IMR-90 (cell line): ENCODE measurements around the gene ITPRID1. TPM values are rescaled to one million over a fixed set of nuclear protein-coding genes. Genes with fewer than 3 reads are reported as not detected.

Experiments
- ATAC-seq: fragments of 200-7000 bp; cut with Tn5 transposase; 2 replicates; pipeline ENCODE4 v1.9.1; 2020; ENCODE audit warnings: low read depth, mild to moderate bottlenecking, moderate library complexity
- BruUV-seq: library from RNA; stranded (reverse); fragments of 400-500 nt; replicated peaks from 2 replicates; lab custom pipeline; 2021; lab: Mats Ljungman, UMichigan
- CTCF ChIA-PET: fragments of 300-600 bp; formaldehyde crosslinking; extraction: SDS; loops from one replicate; lab custom pipeline; 2021; ENCODE audit warnings: antibody characterized with exemption; lab: Yijun Ruan, JAX
- POLR2A ChIA-PET: fragments of 300-600 bp; sonication (Branson Sonifier 250); formaldehyde crosslinking; loops from one replicate; lab custom pipeline; 2022; ENCODE audit warnings: antibody characterized with exemption; ENCODE audit not compliant: unreplicated experiment; lab: Charles Lee
- DNase-seq: peaks from one replicate; pipeline ENCODE4 v3.0.0; 2013
- H2AFZ ChIP-seq: replicated peaks from 2 replicates; pipeline ENCODE3; 2013; ENCODE audit warnings: low read length, mild to moderate bottlenecking; ENCODE audit not compliant: poor library complexity
- H2AK5ac ChIP-seq: 2 replicates; pipeline ENCODE4 v1.6.1; 2013; ENCODE audit warnings: low read depth, low read length, inconsistent platforms
- H2AK9ac ChIP-seq: replicated peaks from 2 replicates; pipeline ENCODE3; 2013; ENCODE audit warnings: mild to moderate bottlenecking, low read depth, low read length, moderate library complexity; ENCODE audit not compliant: poor library complexity
- H2BK120ac ChIP-seq: 2 replicates; pipeline ENCODE4 v1.6.1; 2013; ENCODE audit warnings: low read depth, low read length, inconsistent platforms
- H2BK15ac ChIP-seq: 3 replicates; pipeline ENCODE4 v1.6.1; 2013; ENCODE audit warnings: low read depth, low read length, inconsistent platforms
- H2BK20ac ChIP-seq: 2 replicates; pipeline ENCODE4 v1.6.1; 2013; ENCODE audit warnings: low read depth, mild to moderate bottlenecking, inconsistent platforms, low read length, moderate library complexity
- H2BK5ac ChIP-seq: 2 replicates; pipeline ENCODE4 v1.6.1; 2013; ENCODE audit warnings: mild to moderate bottlenecking, low read depth, low read length, inconsistent platforms; ENCODE audit not compliant: poor library complexity, severe bottlenecking
- H3K14ac ChIP-seq: replicated peaks from 2 replicates; pipeline ENCODE4 v1.6.1; 2013; ENCODE audit warnings: low read depth, low read length, inconsistent platforms
- H3K18ac ChIP-seq: 2 replicates; pipeline ENCODE4 v1.6.1; 2013; ENCODE audit warnings: low read depth, low read length, control low read depth
- H3K23ac ChIP-seq: 2 replicates; pipeline ENCODE4 v1.6.1; 2013; ENCODE audit warnings: low read depth, low read length, inconsistent platforms
- H3K27ac ChIP-seq: 2 replicates; pipeline ENCODE4 v1.5.1; 2013; ENCODE audit warnings: mild to moderate bottlenecking, control low read depth, low read length; ENCODE audit not compliant: insufficient read depth
- H3K27me3 ChIP-seq: 2 replicates; pipeline ENCODE4 v1.6.1; 2013; ENCODE audit warnings: low read length; ENCODE audit not compliant: control insufficient read depth, insufficient read depth
- H3K36me3 ChIP-seq: 2 replicates; pipeline ENCODE4 v1.6.1; 2013; ENCODE audit warnings: low read length, mixed read lengths; ENCODE audit not compliant: control insufficient read depth, insufficient read depth
- H3K4ac ChIP-seq: 2 replicates; pipeline ENCODE4 v1.6.1; 2013; ENCODE audit warnings: low read depth, low read length, inconsistent platforms
- H3K4me1 ChIP-seq: 2 replicates; pipeline ENCODE4 v1.6.1; 2013; ENCODE audit warnings: low read length, mixed read lengths; ENCODE audit not compliant: control insufficient read depth, insufficient read depth
- H3K4me2 ChIP-seq: 2 replicates; pipeline ENCODE4 v1.6.1; 2013; ENCODE audit warnings: low read depth, mild to moderate bottlenecking, control low read depth, low read length, moderate library complexity
- H3K4me3 ChIP-seq: 2 replicates; pipeline ENCODE4 v1.5.1; 2013; ENCODE audit warnings: low read depth, mild to moderate bottlenecking, control low read depth, low read length, moderate library complexity; ENCODE audit not compliant: insufficient read depth
- H3K56ac ChIP-seq: 2 replicates; pipeline ENCODE4 v1.6.1; 2013; ENCODE audit warnings: low read length, inconsistent platforms; ENCODE audit not compliant: insufficient read depth; ENCODE audit errors: extremely low read depth
- H3K79me1 ChIP-seq, 2 experiments: 2 replicates each; pipeline ENCODE4 v1.6.1; 2013; ENCODE audit warnings: low read length in 2 of 2, inconsistent platforms in 1 of 2, low read depth in 1 of 2
- H3K9ac ChIP-seq: 2 replicates; pipeline ENCODE4 v1.6.1; 2013; ENCODE audit warnings: low read depth, low read length, control low read depth
- H3K9me1 ChIP-seq: 2 replicates; pipeline ENCODE4 v1.6.1; 2013; ENCODE audit warnings: low read length, inconsistent platforms; ENCODE audit not compliant: insufficient read depth
- H3K9me3 ChIP-seq: 2 replicates; pipeline ENCODE4 v1.6.1; 2013; ENCODE audit warnings: low read length; ENCODE audit not compliant: control insufficient read depth, insufficient read depth
- H4K20me1 ChIP-seq: 2 replicates; pipeline ENCODE4 v1.6.1; 2013; ENCODE audit warnings: low read length, inconsistent platforms; ENCODE audit not compliant: insufficient read depth
- H4K5ac ChIP-seq: 2 replicates; pipeline ENCODE4 v1.6.1; 2013; ENCODE audit warnings: mild to moderate bottlenecking, low read depth, low read length, control low read depth
- H4K8ac ChIP-seq, 2 experiments: 2 replicates each; pipeline ENCODE4 v1.6.1; 2013; ENCODE audit warnings: low read depth in 2 of 2, low read length in 2 of 2, control low read depth in 1 of 2, inconsistent platforms in 1 of 2
- H4K91ac ChIP-seq: 2 replicates; pipeline ENCODE4 v1.6.1; 2013; ENCODE audit warnings: low read depth, low read length, inconsistent platforms; ENCODE audit not compliant: insufficient read depth
- CEBPB ChIP-seq: IDR thresholded peaks from 2 replicates; pipeline ENCODE4 v1.6.1; 2012; ENCODE audit warnings: low read depth, low read length, improper control_type of control experiment
- CHD1 ChIP-seq: IDR thresholded peaks from 2 replicates; pipeline ENCODE4 v1.6.1; 2012; ENCODE audit warnings: low read depth, low read length, improper control_type of control experiment
- CTCF ChIP-seq: conservative IDR thresholded peaks from 2 replicates; pipeline ENCODE4 v1.5.1; 2012; ENCODE audit warnings: mild to moderate bottlenecking, low read depth, low read length, improper control_type of control experiment
- ELK1 ChIP-seq: fragments of 150-350 bp; IDR thresholded peaks from 2 replicates; pipeline ENCODE4 v1.6.1; 2016; ENCODE audit warnings: low read depth, mild to moderate bottlenecking, low read length, moderate library complexity, borderline replicate concordance
- FOS ChIP-seq: fragments of 150-350 bp; IDR thresholded peaks from 2 replicates; pipeline ENCODE4 v1.6.1; 2016; ENCODE audit warnings: low read depth, low read length
- MAFK ChIP-seq: IDR thresholded peaks from 2 replicates; pipeline ENCODE4 v1.6.1; 2012; ENCODE audit warnings: low read depth, low read length, improper control_type of control experiment
- MAZ ChIP-seq: IDR thresholded peaks from 2 replicates; pipeline ENCODE4 v1.6.1; 2012; ENCODE audit warnings: low read depth, mild to moderate bottlenecking, low read length, improper control_type of control experiment, moderate library complexity, borderline replicate concordance
- NFE2L2 ChIP-seq: fragments of 150-350 bp; IDR thresholded peaks from 2 replicates; pipeline ENCODE4 v1.6.1; 2016; ENCODE audit warnings: low read depth, mild to moderate bottlenecking, low read length
- RAD21 ChIP-seq: IDR thresholded peaks from 2 replicates; pipeline ENCODE4 v1.6.1; 2012; ENCODE audit warnings: low read length, improper control_type of control experiment
- RFX5 ChIP-seq: IDR thresholded peaks from 2 replicates; pipeline ENCODE4 v1.8.0; 2012; ENCODE audit warnings: low read depth, mild to moderate bottlenecking, low read length, moderate library complexity
- SMC3 ChIP-seq: fragments of 150-350 bp; IDR thresholded peaks from 2 replicates; pipeline ENCODE4 v1.6.1; 2016; ENCODE audit warnings: low read depth, mild to moderate bottlenecking, antibody characterized with exemption, low read length, moderate library complexity
- USF2 ChIP-seq: fragments of 150-350 bp; IDR thresholded peaks from 2 replicates; pipeline ENCODE4 v1.6.1; 2017; ENCODE audit warnings: mild to moderate bottlenecking, antibody characterized with exemption, low read length, low read depth
- WGBS, 2 experiments: methylation state at CpG; one replicate each; pipeline versions ENCODE4 v1.1.5 to v1.1.7; 2013; ENCODE audit warnings: missing lambda C conversion rate in 2 of 2; ENCODE audit not compliant: insufficient read length in 1 of 2; ENCODE audit errors: extremely low coverage in 2 of 2; 5-methylcytosine and 5-hydroxymethylcytosine counted together
- dilution Hi-C: fragments of 300-500 bp; cut with HindIII; formaldehyde crosslinking; loops from one replicate; pipeline ENCODE4 v1.14.3; 2018; ENCODE audit warnings: low sequenced_read_pairs; ENCODE audit not compliant: unreplicated experiment
- in situ Hi-C: fragments of 300-500 bp; cut with MboI; formaldehyde crosslinking; loops from 3 replicates; pipeline ENCODE4 v1.14.3; 2019; ENCODE audit warnings: low sequenced_read_pairs, inconsistent platforms, mixed read lengths
- intact Hi-C: fragments of 100-400 bp; cut with micrococcal nuclease; formaldehyde crosslinking; loops from 2 replicates; pipeline ENCODE4 v1.10.0; 2022
- polyA plus RNA-seq, 3 experiments: library from polyadenylated mRNA; depleted of rRNA; stranded (reverse); fragments of >200 nt; gene quantifications; 2 replicates each; pipeline ENCODE4 v1.2.3, GENCODE V29; 2012; ENCODE audit warnings: low replicate concordance in 1 of 3
- total RNA-seq: library from RNA; depleted of rRNA; stranded (reverse); fragments of >200 nt; gene quantifications from 2 replicates; pipeline ENCODE4 v1.2.3, GENCODE V29; 2012

Gene ITPRID1
- total and polyA plus RNA-seq, 2 of the 4 experiments (the other 2 are of a cell fraction): not detected

GRCh38 chr7:31613604-31614003 is 99.7 kb downstream of the ITPRID1 start:
- H2AFZ ChIP-seq: no peak overlapping the region
- H3K4me2 ChIP-seq: no peak overlapping the region
- no peak overlapping the region for H3K56ac ChIP-seq
- no peak overlapping the region for H3K4me3 ChIP-seq
- H3K9me3 ChIP-seq: no peaks in the 10 kb centered on the region
- no TSS peak for BruUV-seq
- H3K36me3 ChIP-seq: no peaks in the 10 kb centered on the region
- ATAC-seq (no peak), DNase-seq (no peak)
- H3K27me3 ChIP-seq: no peaks in the 10 kb centered on the region
- intact Hi-C loops (no loop called here), in situ Hi-C loops (no loop called here), dilution Hi-C loops (no loop called here)
- no peak overlapping the region for H2AK9ac ChIP-seq
- H3K27ac ChIP-seq: no peak overlapping the region
- H2BK5ac ChIP-seq: no peak overlapping the region
- H3K9me1 ChIP-seq: no peaks in the 10 kb centered on the region
- no peaks in the 10 kb centered on the region for H4K20me1 ChIP-seq
- H2BK20ac ChIP-seq: no peak overlapping the region
- H2AK5ac ChIP-seq: no peak overlapping the region
- H3K79me1 ChIP-seq: no peaks in the 10 kb centered on the region
- no peak overlapping the region for H3K4ac ChIP-seq
- no CpG with 5 or more reads among the region's 1 CpG for WGBS, 2 experiments
- no peak overlapping the region for H3K9ac ChIP-seq
- no peak overlapping the region for H3K14ac ChIP-seq
- H3K23ac ChIP-seq: no peak overlapping the region
- no peak overlapping the region for H2BK15ac ChIP-seq
- H4K91ac ChIP-seq: no peak overlapping the region
- H3K18ac ChIP-seq: no peak overlapping the region
- CTCF ChIA-PET: no interaction called here
- H2BK120ac ChIP-seq: no peak overlapping the region
- no peak overlapping the region for H4K8ac ChIP-seq
- TF ChIP-seq NFE2L2 (no peak), SMC3 (no peak), CHD1 (no peak), FOS (no peak), CTCF (no peak), RAD21 (no peak), USF2 (no peak), RFX5 (no peak), CEBPB (no peak), MAZ (no peak), MAFK (no peak), ELK1 (no peak)
- POLR2A ChIA-PET: no interaction called here
- no peaks in the 10 kb centered on the region for H3K4me1 ChIP-seq
- H4K5ac ChIP-seq: no peak overlapping the region
